Upper lobe of left lung (tissue), 6 donors: Measurements from ENCODE around the gene GPR75. TPM values are rescaled to one million over a fixed set of nuclear protein-coding genes. Genes with fewer than 3 reads are reported as not detected.

Source experiments
- ATAC-seq, 2 donors: fragments of 200-7000 bp; cut with Tn5 transposase; one replicate each; pipeline ENCODE4 v1.9.1; 2022; ENCODE audit warnings: mild to moderate bottlenecking in 2 of 2, moderate library complexity in 2 of 2; ENCODE audit not compliant: low FRiP score in 2 of 2
- DNase-seq, 2 donors: peaks; one replicate each; pipeline ENCODE4 v3.0.0-alpha.2; 2019 to 2020
- H3K27ac ChIP-seq, 4 donors: fragments of 200-600 bp; sonication (generic); one replicate each; pipeline ENCODE4 v1.5.1; 2016 to 2019
- H3K27me3 ChIP-seq, 4 donors: fragments of 200-600 bp; sonication (generic); one replicate each; pipeline ENCODE4 v1.5.1; 2017 to 2019
- H3K36me3 ChIP-seq, 4 donors: fragments of 200-600 bp; sonication (generic); one replicate each; pipeline ENCODE4 v1.5.1; 2016 to 2019
- H3K4me1 ChIP-seq, 4 donors: fragments of 200-600 bp; sonication (generic); one replicate each; pipeline ENCODE4 v1.5.1; 2018 to 2019
- H3K4me3 ChIP-seq, 4 donors: fragments of 200-600 bp; sonication (generic); one replicate each; pipeline ENCODE4 v1.5.1; 2017 to 2019; ENCODE audit warnings: mild to moderate bottlenecking in 2 of 4, moderate library complexity in 1 of 4
- H3K9me3 ChIP-seq, 4 donors: fragments of 200-600 bp; sonication (generic); one replicate each; pipeline ENCODE4 v1.5.1; 2018 to 2019
- CTCF ChIP-seq, 6 experiments: fragments of 450-650 bp in 4 of 6; fragments of 200-600 bp in 2 of 6; sonication (generic) in 2 of 6; IDR thresholded peaks; one replicate each; pipeline ENCODE4 v1.5.1; 2016 to 2019; ENCODE audit warnings: antibody characterized with exemption in 6 of 6
- EP300 ChIP-seq, 4 donors: sonication (generic); formaldehyde crosslinking; IDR thresholded peaks; one replicate each; pipeline ENCODE4 v1.5.1; 2017; ENCODE audit warnings: antibody characterized with exemption in 4 of 4, control low read depth in 2 of 4
- POLR2A ChIP-seq, 4 donors: fragments of 450-650 bp; IDR thresholded peaks; one replicate each; pipeline ENCODE4 v1.5.1; 2016 to 2017; ENCODE audit warnings: antibody characterized with exemption in 4 of 4, mild to moderate bottlenecking in 2 of 4
- POLR2AphosphoS5 ChIP-seq, 2 donors: sonication (generic); formaldehyde crosslinking; IDR thresholded peaks; one replicate each; pipeline ENCODE4 v1.5.1; 2017; ENCODE audit warnings: antibody characterized with exemption in 2 of 2
- WGBS, 2 donors: methylation state at CpG; one replicate each; pipeline ENCODE4 v1.1.5; 2017 to 2018; 5-methylcytosine and 5-hydroxymethylcytosine counted together
- total RNA-seq, 6 donors: library from RNA; depleted of rRNA in 4 of 6; stranded (reverse); fragments of >200 nt in 4 of 6; gene quantifications; one replicate each; pipeline versions ENCODE4 v1.1.0 to v1.2.1, GENCODE V29; 2016 to 2021
- donor health status: DM: no; HTN: no; CAD: no; lungs with moderate emphysema.
- donor health status: DM: no; HTN: yes; CAD: no; lungs with severe emphysema.

Gene GPR75
- total RNA-seq, 6 donors from 2014 or later = 1.6 to 14.7 (median 3.1) TPM

- no peak overlapping the region for H3K27ac ChIP-seq
- ATAC-seq (no peak), DNase-seq (no peak)
- H3K4me3 ChIP-seq = no peak overlapping the region
- H3K36me3 ChIP-seq = peaks cover 51 to 99% (median 66%) of the 10 kb centered on the region in 4 donors
- TF ChIP-seq EP300 (IDR thresholded peaks at IDR 0.05) (no peak), POLR2A (IDR thresholded peaks at IDR 0.05) (no peak), CTCF (IDR thresholded peaks at IDR 0.05) (no peak), POLR2AphosphoS5 (IDR thresholded peaks at IDR 0.05) (no peak)
- no peaks in the 10 kb centered on the region for H3K4me1 ChIP-seq
- H3K9me3 ChIP-seq = no peaks in the 10 kb centered on the region
- no peaks in the 10 kb centered on the region for H3K27me3 ChIP-seq
- WGBS, 2 donors = 81 to 89% methylated on average over 3 of the region's 3 CpGs
These were observed 37.1 kb upstream of the GPR75 start for GRCh38 chr2:53896864-53897263.

GRCh38 chr2:53886406-53887280 is 26.9 kb upstream of the GPR75 start:
- Histone ChIP-seq H3K9me3 (no peaks in the 10 kb centered on the region), H3K36me3 (peaks cover 30 to 98% (median 66%) of the 10 kb centered on the region in 4 donors), H3K4me3 (no peak overlapping the region), H3K27ac (no peak overlapping the region), H3K27me3 (no peaks in the 10 kb centered on the region), H3K4me1 (no peaks in the 10 kb centered on the region)
- DNase-seq (no peak), ATAC-seq (no peak)
- no peak for TF ChIP-seq EP300 (IDR thresholded peaks at IDR 0.05)
- TF ChIP-seq POLR2A (IDR thresholded peaks at IDR 0.05) = no peak
- no peak for TF ChIP-seq POLR2AphosphoS5 (IDR thresholded peaks at IDR 0.05)
- TF ChIP-seq CTCF (IDR thresholded peaks at IDR 0.05) = no peak
- whole genome bisulfite sequencing, 2 donors = 82 to 87% methylated on average over 5 of the region's 5 CpGs

- 93 to 96% methylated on average over 1 of the region's 1 CpG for WGBS, 2 donors
- Histone ChIP-seq H3K4me3 (no peak overlapping the region), H3K27ac (no peak overlapping the region), H3K9me3 (no peaks in the 10 kb centered on the region), H3K4me1 (no peaks in the 10 kb centered on the region), H3K27me3 (no peaks in the 10 kb centered on the region), H3K36me3 (peaks cover 28 to 95% (median 52%) of the 10 kb centered on the region in 4 donors)
- ATAC-seq (no peak), DNase-seq (no peak)
- no peak for TF ChIP-seq EP300 (IDR thresholded peaks at IDR 0.05)
- TF ChIP-seq CTCF (IDR thresholded peaks at IDR 0.05) = no peak
- no peak for TF ChIP-seq POLR2A (IDR thresholded peaks at IDR 0.05)
- no peak for TF ChIP-seq POLR2AphosphoS5 (IDR thresholded peaks at IDR 0.05)
These were observed 25.1 kb upstream of the GPR75 start for GRCh38 chr2:53884883-53885282.

- H3K9me3 ChIP-seq = no peaks in the 10 kb centered on the region
- H3K27me3 ChIP-seq = no peaks in the 10 kb centered on the region
- no peak overlapping the region for H3K4me3 ChIP-seq
- ATAC-seq = no peak
- no peak for DNase-seq
- H3K36me3 ChIP-seq = peaks cover 21 to 80% (median 36%) of the 10 kb centered on the region in 4 donors
- no peaks in the 10 kb centered on the region for H3K4me1 ChIP-seq
- no peak overlapping the region for H3K27ac ChIP-seq
- no peak for TF ChIP-seq EP300 (IDR thresholded peaks at IDR 0.05)
These were observed 22.2 kb upstream of the GPR75 start for GRCh38 chr2:53881986-53882385.

- Histone ChIP-seq H3K27me3 (no peaks in the 10 kb centered on the region), H3K4me3 (no peak overlapping the region), H3K4me1 (no peaks in the 10 kb centered on the region), H3K9me3 (no peaks in the 10 kb centered on the region), H3K27ac (no peak overlapping the region), H3K36me3 (peaks cover 15 to 75% (median 31%) of the 10 kb centered on the region in 4 donors)
- ATAC-seq (no peak), DNase-seq (no peak)
- 68 to 100% methylated on average over 2 of the region's 2 CpGs for WGBS, 2 donors
- TF ChIP-seq CTCF (IDR thresholded peaks at IDR 0.05) (no peak), POLR2AphosphoS5 (IDR thresholded peaks at IDR 0.05) (no peak), EP300 (IDR thresholded peaks at IDR 0.05) (no peak), POLR2A (IDR thresholded peaks at IDR 0.05) (no peak)
These were observed 21.6 kb upstream of the GPR75 start for GRCh38 chr2:53881360-53881759.
